Naive thymus-derived CD8-positive, alpha-beta T cell (primary cell): ENCODE results near the gene LRSAM1. TPM values are rescaled to one million over a fixed set of nuclear protein-coding genes. Genes with fewer than 3 reads are reported as not detected.

Source experiments
- ATAC-seq, 2 donors: fragments of 150-1000 bp; cut with Tn5 transposase in 1 of 2; sonication (Bioruptor Pico), chemical (Tn5 transposase) in 1 of 2; 1 replicate in 1 of 2; 2 replicates in 1 of 2; pipeline ENCODE4 v1.10.0; 2021; ENCODE audit warnings: mild to moderate bottlenecking in 2 of 2, moderate library complexity in 2 of 2
- POLR2A ChIA-PET: fragments of 350-600 bp; sonication (Branson Sonifier 250); formaldehyde crosslinking; loops from one replicate; lab custom pipeline; 2021; ENCODE audit warnings: antibody characterized with exemption; lab: Charles Lee
- DNase-seq, 10 donors: peaks; one replicate each; pipeline versions ENCODE4 v3.0.0 to v3.0.0-alpha.2; 2020 to 2022
- H3K27ac Mint-ChIP-seq, 10 donors: one replicate each; pipeline ENCODE4 v1.8.0; 2020 to 2022; ENCODE audit warnings: mild to moderate bottlenecking in 10 of 10, mixed read lengths in 10 of 10, moderate library complexity in 4 of 10, inconsistent platforms in 1 of 10
- H3K27me3 Mint-ChIP-seq, 5 donors: one replicate each; pipeline ENCODE4 v1.8.0; 2021 to 2022; ENCODE audit warnings: mixed read lengths in 5 of 5
- H3K36me3 Mint-ChIP-seq, 3 donors: one replicate each; pipeline ENCODE4 v1.8.0; 2020 to 2022; ENCODE audit warnings: mixed read lengths in 3 of 3, mild to moderate bottlenecking in 2 of 3, inconsistent platforms in 1 of 3
- H3K4me1 Mint-ChIP-seq, 4 donors: one replicate each; pipeline ENCODE4 v1.8.0; 2021 to 2022; ENCODE audit warnings: mixed read lengths in 4 of 4
- H3K4me3 Mint-ChIP-seq, 10 donors: one replicate each; pipeline ENCODE4 v1.8.0; 2020 to 2022; ENCODE audit warnings: mild to moderate bottlenecking in 10 of 10, mixed read lengths in 10 of 10, moderate library complexity in 6 of 10, inconsistent platforms in 1 of 10
- H3K9me3 Mint-ChIP-seq, 9 donors: one replicate each; pipeline ENCODE4 v1.8.0; 2020 to 2022; ENCODE audit warnings: mixed read lengths in 9 of 9, mild to moderate bottlenecking in 3 of 9, inconsistent platforms in 1 of 9, moderate library complexity in 1 of 9
- polyA plus RNA-seq, 3 donors: library from polyadenylated mRNA; unstranded; fragments of 300-500 nt; fragmentation: Illumina TruSeq; gene quantifications; one replicate each; pipeline ENCODE4 v1.2.3, GENCODE V29; 2021
- total RNA-seq, 8 experiments: library from RNA in 2 of 8; stranded (reverse) in 2 of 8; gene quantifications; one replicate each; pipeline ENCODE4 v1.2.3 and lab custom pipeline; 2021 to 2026

Gene LRSAM1
- total and polyA plus RNA-seq, 5 experiments from 2014 or later, result 4.3 to 26.4 (median 9.6) TPM

- H3K36me3 Mint-ChIP-seq, result peaks cover 6 to 23% (median 8%) of the 10 kb centered on the region in 3 donors
- POLR2A ChIA-PET, result interaction anchor here (0.5 to 1.0 kb wide), 4 partner anchors 23 to 209 kb away, joined by 3 read pairs; no protein-coding TSS in a partner anchor
- ATAC-seq, result peak; percentile 33 to 36
Measured at GRCh38 chr9:127525401-127526188, 74.3 kb downstream of the LRSAM1 start.

GRCh38 chr9:127526655-127527559, 75.6 kb downstream of the LRSAM1 start:
- Mint-ChIP-seq H3K27me3 (no peaks in the 10 kb centered on the region), H3K4me1 (peaks cover 0 to 2% (median 0%) of the 10 kb centered on the region in 4 donors), H3K9me3 (peaks cover 0 to 20% (median 4%) of the 10 kb centered on the region in 9 donors), H3K36me3 (peaks cover 6 to 23% (median 8%) of the 10 kb centered on the region in 3 donors), H3K4me3 (no peak overlapping the region), H3K27ac (no peak overlapping the region)
- ATAC-seq (no peak), DNase-seq (no peak)
- POLR2A ChIA-PET, result interaction anchor here (0.5 to 0.6 kb wide), 2 partner anchors 253 to 1200 kb away, joined by 3 to 4 read pairs; no protein-coding TSS in a partner anchor

More at GRCh38 chr9:127525401-127526188, 74.3 kb downstream of the LRSAM1 start:
- peaks cover 0 to 20% (median 4%) of the 10 kb centered on the region in 9 donors for H3K9me3 Mint-ChIP-seq
- H3K27me3 Mint-ChIP-seq, result no peaks in the 10 kb centered on the region
- peak in 4 of 10 donors; percentile 11 to 40 (median 30) for DNase-seq
- no peak overlapping the region for H3K4me3 Mint-ChIP-seq
- peaks cover 0 to 2% (median 0%) of the 10 kb centered on the region in 4 donors for H3K4me1 Mint-ChIP-seq
- H3K27ac Mint-ChIP-seq, result no peak overlapping the region

GRCh38 chr9:127527560-127528268, 76.4 kb downstream of the LRSAM1 start:
- no peak for DNase-seq
- H3K36me3 Mint-ChIP-seq, result peaks cover 6 to 23% (median 8%) of the 10 kb centered on the region in 3 donors
- POLR2A ChIA-PET, result interaction anchor here (0.5 to 0.6 kb wide), 2 partner anchors 252 to 1199 kb away, joined by 3 to 4 read pairs; no protein-coding TSS in a partner anchor

GRCh38 chr9:127528422-127529251, 77.3 kb downstream of the LRSAM1 start:
- Mint-ChIP-seq H3K9me3 (peaks cover 0 to 15% (median 2%) of the 10 kb centered on the region in 9 donors), H3K36me3 (peaks cover 6 to 20% (median 6%) of the 10 kb centered on the region in 3 donors), H3K27ac (peak overlapping the region in 1 of 10 donors; percentile 69), H3K27me3 (no peaks in the 10 kb centered on the region), H3K4me1 (no peaks in the 10 kb centered on the region), H3K4me3 (no peak overlapping the region)
- POLR2A ChIA-PET, result no interaction called here
- DNase-seq, result no peak
- no peak for ATAC-seq

More at GRCh38 chr9:127527560-127528268, 76.4 kb downstream of the LRSAM1 start:
- Mint-ChIP-seq H3K27ac (peak overlapping the region in 4 of 10 donors; percentile 3 to 78 (median 35)), H3K4me1 (peaks cover 0 to 2% (median 0%) of the 10 kb centered on the region in 4 donors), H3K4me3 (no peak overlapping the region), H3K9me3 (peaks cover 0 to 19% (median 4%) of the 10 kb centered on the region in 9 donors), H3K27me3 (no peaks in the 10 kb centered on the region)
- no peak for ATAC-seq

GRCh38 chr9:127529671-127530070, 78.4 kb downstream of the LRSAM1 start:
- no peaks in the 10 kb centered on the region for H3K4me1 Mint-ChIP-seq
- H3K27ac Mint-ChIP-seq, result no peak overlapping the region
- H3K9me3 Mint-ChIP-seq, result peaks cover 0 to 15% (median 2%) of the 10 kb centered on the region in 9 donors

GRCh38 chr9:127530206-127530941, 79.1 kb downstream of the LRSAM1 start:
- Mint-ChIP-seq H3K4me3 (no peak overlapping the region), H3K4me1 (no peaks in the 10 kb centered on the region), H3K27me3 (no peaks in the 10 kb centered on the region), H3K36me3 (peaks cover 0 to 9% (median 2%) of the 10 kb centered on the region in 3 donors), H3K27ac (no peak overlapping the region), H3K9me3 (peaks cover 0 to 9% (median 0%) of the 10 kb centered on the region in 9 donors)
- POLR2A ChIA-PET, result no interaction called here
- DNase-seq (no peak), ATAC-seq (no peak)

More at GRCh38 chr9:127529671-127530070, 78.4 kb downstream of the LRSAM1 start:
- ATAC-seq (no peak), DNase-seq (no peak)
- Mint-ChIP-seq H3K36me3 (peaks cover 6 to 16% (median 6%) of the 10 kb centered on the region in 3 donors), H3K27me3 (no peaks in the 10 kb centered on the region), H3K4me3 (no peak overlapping the region)
- POLR2A ChIA-PET, result no interaction called here

- H3K27me3 Mint-ChIP-seq, result no peaks in the 10 kb centered on the region
- ATAC-seq (no peak), DNase-seq (no peak)
- H3K36me3 Mint-ChIP-seq, result peaks cover 0 to 2% (median 0%) of the 10 kb centered on the region in 3 donors
- POLR2A ChIA-PET, result no interaction called here
- no peak overlapping the region for H3K4me3 Mint-ChIP-seq
- peaks cover 0 to 2% (median 0%) of the 10 kb centered on the region in 9 donors for H3K9me3 Mint-ChIP-seq
- H3K27ac Mint-ChIP-seq, result no peak overlapping the region
- H3K4me1 Mint-ChIP-seq, result peaks cover 0 to 2% (median 0%) of the 10 kb centered on the region in 4 donors
Measured at GRCh38 chr9:127531676-127532075, 80.4 kb downstream of the LRSAM1 start.

GRCh38 chr9:127534250-127534906, 83.1 kb downstream of the LRSAM1 start:
- ATAC-seq (no peak), DNase-seq (no peak)
- peaks cover 0 to 2% (median 0%) of the 10 kb centered on the region in 4 donors for H3K4me1 Mint-ChIP-seq
- POLR2A ChIA-PET, result no interaction called here
- no peaks in the 10 kb centered on the region for H3K27me3 Mint-ChIP-seq
- no peaks in the 10 kb centered on the region for H3K36me3 Mint-ChIP-seq
- H3K4me3 Mint-ChIP-seq, result no peak overlapping the region
- no peak overlapping the region for H3K27ac Mint-ChIP-seq
- H3K9me3 Mint-ChIP-seq, result no peaks in the 10 kb centered on the region

- no peak for ATAC-seq
- Mint-ChIP-seq H3K36me3 (no peaks in the 10 kb centered on the region), H3K4me3 (no peak overlapping the region)
Measured at GRCh38 chr9:127534931-127535330, 83.6 kb downstream of the LRSAM1 start.

GRCh38 chr9:127535396-127535795, 84.1 kb downstream of the LRSAM1 start:
- Mint-ChIP-seq H3K36me3 (no peaks in the 10 kb centered on the region), H3K27me3 (no peaks in the 10 kb centered on the region), H3K4me1 (peaks cover 0 to 2% (median 0%) of the 10 kb centered on the region in 4 donors), H3K4me3 (no peak overlapping the region), H3K27ac (peak overlapping the region in 2 of 10 donors; percentile 14 to 67), H3K9me3 (no peaks in the 10 kb centered on the region)
- DNase-seq (no peak), ATAC-seq (no peak)
- POLR2A ChIA-PET, result interaction anchor here (0.5 kb wide), 1 partner anchor 57 kb away, joined by 6 read pairs; no protein-coding TSS in a partner anchor

More at GRCh38 chr9:127534931-127535330, 83.6 kb downstream of the LRSAM1 start:
- Mint-ChIP-seq H3K9me3 (no peaks in the 10 kb centered on the region), H3K4me1 (peaks cover 0 to 2% (median 0%) of the 10 kb centered on the region in 4 donors), H3K27ac (peak overlapping the region in 2 of 10 donors; percentile 14 to 67), H3K27me3 (no peaks in the 10 kb centered on the region)
- DNase-seq, result no peak
- POLR2A ChIA-PET, result interaction anchor here (0.5 kb wide), 1 partner anchor 58 kb away, joined by 6 read pairs; no protein-coding TSS in a partner anchor
